COLO668 (cell line): ENCODE data around the gene STK36.

Source experiments
- DNase-seq: peaks from one replicate; lab custom pipeline; 2025; ENCODE audit not compliant: unreplicated experiment; lab: John Stamatoyannopoulos, UW

Gene STK36

GRCh38 chr2:218745160-218745558 is 73.3 kb downstream of the STK36 start:
- DNase-seq: no peak

- DNase-seq: no peak
Observed at GRCh38 chr2:218745559-218746469, 73.9 kb downstream of the STK36 start.

- no peak for DNase-seq
Observed at GRCh38 chr2:218746470-218746795, 74.5 kb downstream of the STK36 start.

GRCh38 chr2:218746960-218747359 is 75.1 kb downstream of the STK36 start:
- DNase-seq: no peak

GRCh38 chr2:218748741-218749441 is 77.0 kb downstream of the STK36 start:
- DNase-seq: no peak
